ENCODE data around the gene GPR25.

- TF ChIP-seq CTCF (conservative IDR thresholded peaks at IDR 0.05; ENCODE audit: low read length) (no peak), EZH2phosphoT487 (IDR thresholded peaks at IDR 0.05; ENCODE audit: borderline replicate concordance) (no peak)
Measured at GRCh38 chr1:200918006-200918405, 45.2 kb downstream of the GPR25 start.
